ENCODE data around the gene PLCB1. TPM values are rescaled to one million over a fixed set of nuclear protein-coding genes. Genes with fewer than 3 reads are reported as not detected.

The PLCB1 gene
- total and polyA plus RNA-seq, 2 experiments from 2014 or later: 6.7 to 20.5 TPM

- Histone ChIP-seq H2AFZ (no peak overlapping the region), H3K4me2 (no peak overlapping the region), H3K27me3 (no peaks in the 10 kb centered on the region), H3K4me1 (ENCODE audit: insufficient read depth) (peaks cover 13% of the 10 kb centered on the region), H3K27ac (no peak overlapping the region), H3K9me2 (replicated peaks; ENCODE audit: insufficient read depth) (no peaks in the 10 kb centered on the region), H4K20me1 (ENCODE audit: insufficient read depth, poor library complexity, severe bottlenecking) (no peaks in the 10 kb centered on the region), H3K9me3 (ENCODE audit: low read depth) (no peaks in the 10 kb centered on the region), H3K79me2 (no peaks in the 10 kb centered on the region), H3K36me3 (replicated peaks; ENCODE audit: insufficient read depth, low read depth) (no peaks in the 10 kb centered on the region), H3K4me3 (no peak overlapping the region)
- no peak for TF ChIP-seq EZH2phosphoT487 (IDR thresholded peaks at IDR 0.05; ENCODE audit: low read depth, severe bottlenecking, unreplicated experiment)
- TF ChIP-seq EZH2 (IDR thresholded peaks at IDR 0.05; ENCODE audit: borderline replicate concordance): no peak
- TF ChIP-seq CTCF (IDR thresholded peaks at IDR 0.05; ENCODE audit: poor library complexity): no peak
- no peak for DNase-seq (ENCODE audit: low spot score)
These were observed 646.3 kb downstream of the PLCB1 start for GRCh38 chr20:8778387-8778786.

- Histone ChIP-seq H3K9me3 (ENCODE audit: low read depth) (no peaks in the 10 kb centered on the region), H3K9me2 (replicated peaks; ENCODE audit: insufficient read depth) (no peaks in the 10 kb centered on the region), H2AFZ (no peak overlapping the region), H3K36me3 (replicated peaks; ENCODE audit: insufficient read depth, low read depth) (no peaks in the 10 kb centered on the region), H3K4me1 (ENCODE audit: insufficient read depth) (peaks cover 13% of the 10 kb centered on the region), H3K79me2 (no peaks in the 10 kb centered on the region), H3K27ac (no peak overlapping the region), H4K20me1 (ENCODE audit: insufficient read depth, poor library complexity, severe bottlenecking) (no peaks in the 10 kb centered on the region), H3K27me3 (no peaks in the 10 kb centered on the region), H3K4me2 (no peak overlapping the region), H3K4me3 (no peak overlapping the region)
- no peak for DNase-seq (ENCODE audit: low spot score)
- no peak for TF ChIP-seq EZH2 (IDR thresholded peaks at IDR 0.05; ENCODE audit: borderline replicate concordance)
- no peak for TF ChIP-seq CTCF (IDR thresholded peaks at IDR 0.05; ENCODE audit: poor library complexity)
- TF ChIP-seq EZH2phosphoT487 (IDR thresholded peaks at IDR 0.05; ENCODE audit: low read depth, severe bottlenecking, unreplicated experiment): no peak
These were observed 648.8 kb downstream of the PLCB1 start for GRCh38 chr20:8780915-8781314.

- DNase-seq (ENCODE audit: low spot score): no peak
These were observed 650.7 kb downstream of the PLCB1 start for GRCh38 chr20:8782804-8783203.

More at GRCh38 chr20:8782804-8783203, 650.7 kb downstream of the PLCB1 start:
- Histone ChIP-seq H3K27ac (no peak overlapping the region), H3K4me1 (ENCODE audit: insufficient read depth) (peaks cover 13% of the 10 kb centered on the region), H3K9me2 (replicated peaks; ENCODE audit: insufficient read depth) (no peaks in the 10 kb centered on the region), H3K27me3 (no peaks in the 10 kb centered on the region), H3K36me3 (replicated peaks; ENCODE audit: insufficient read depth, low read depth) (no peaks in the 10 kb centered on the region), H3K4me2 (no peak overlapping the region), H2AFZ (no peak overlapping the region), H3K9me3 (ENCODE audit: low read depth) (no peaks in the 10 kb centered on the region), H4K20me1 (ENCODE audit: insufficient read depth, poor library complexity, severe bottlenecking) (no peaks in the 10 kb centered on the region), H3K79me2 (no peaks in the 10 kb centered on the region), H3K4me3 (no peak overlapping the region)
- 55% methylated on average over 2 of the region's 2 CpGs for WGBS (ENCODE audit: low lambda C conversion rate, missing lambda C conversion rate)
- TF ChIP-seq EZH2 (IDR thresholded peaks at IDR 0.05; ENCODE audit: borderline replicate concordance): no peak
- TF ChIP-seq EZH2phosphoT487 (IDR thresholded peaks at IDR 0.05; ENCODE audit: low read depth, severe bottlenecking, unreplicated experiment): no peak
- no peak for TF ChIP-seq CTCF (IDR thresholded peaks at IDR 0.05; ENCODE audit: poor library complexity)

Data from hepatocyte (in vitro differentiated cells).